DMS114 treated with DMSO at 0.1 percent for 48 hours (cell line): ENCODE results near the gene UBN2.
A peak's percentile ranks its signal among the peaks of the same experiment; 100 is the strongest.
"Not testable (repeated sequence)": the region's sequence is repeated elsewhere in the genome, so short reads cannot be mapped to it uniquely, and the experiment has no call there.

Source experiments
- DNase-seq: peaks from one replicate; lab custom pipeline; 2025; ENCODE audit not compliant: unreplicated experiment; lab: John Stamatoyannopoulos, UW

The UBN2 gene

GRCh38 chr7:139230774-139231512, at the start of gene UBN2:
Gene UBN2 (plus strand): TSS chr7:139231237. CDS start chr7:139231485, 248 bp downstream.
- DNase-seq = peak; percentile 89

- no peak for DNase-seq
These were observed 49.6 kb upstream of the UBN2 start for GRCh38 chr7:139181404-139181803.

DNA sequence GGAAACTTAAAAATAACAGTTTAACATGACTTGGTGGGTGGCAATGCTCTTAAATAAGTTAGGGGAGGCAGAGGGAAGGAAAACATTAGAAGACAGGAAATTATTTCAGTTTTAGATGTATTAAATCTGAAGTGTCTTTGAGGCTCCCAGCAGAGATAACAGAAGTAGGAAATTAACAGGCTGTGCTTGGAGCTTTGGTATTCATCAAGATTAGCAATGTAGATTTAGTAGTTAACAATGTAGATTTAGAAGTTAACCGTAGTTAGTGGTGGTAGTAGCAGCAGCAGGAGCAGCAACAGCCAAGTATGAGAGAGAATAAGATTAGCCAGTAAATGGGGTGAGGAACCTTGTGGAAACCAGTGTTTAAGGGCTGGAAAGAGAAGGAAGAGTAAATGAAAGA, 48.7 kb upstream of the UBN2 start:
- no peak for DNase-seq

DNA sequence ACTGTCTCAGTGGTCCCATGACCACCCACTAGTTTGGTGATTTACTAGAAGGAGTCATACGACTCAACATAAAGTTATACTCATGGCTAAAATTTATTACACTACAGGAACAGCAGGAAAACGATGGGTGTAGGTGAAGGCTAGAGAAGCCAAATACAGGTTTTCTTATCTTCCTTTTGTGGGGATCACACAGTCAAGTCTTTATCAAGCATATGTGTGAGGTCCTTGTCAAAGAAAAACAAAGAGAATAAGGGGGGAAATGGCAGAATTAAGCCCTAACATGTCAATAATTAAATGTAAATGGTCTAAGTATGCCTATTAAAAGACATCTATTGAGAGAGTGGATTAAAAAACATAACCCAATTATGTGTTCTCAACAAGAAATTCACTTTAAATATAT, 47.8 kb upstream of the UBN2 start:
- no peak for DNase-seq

DNA sequence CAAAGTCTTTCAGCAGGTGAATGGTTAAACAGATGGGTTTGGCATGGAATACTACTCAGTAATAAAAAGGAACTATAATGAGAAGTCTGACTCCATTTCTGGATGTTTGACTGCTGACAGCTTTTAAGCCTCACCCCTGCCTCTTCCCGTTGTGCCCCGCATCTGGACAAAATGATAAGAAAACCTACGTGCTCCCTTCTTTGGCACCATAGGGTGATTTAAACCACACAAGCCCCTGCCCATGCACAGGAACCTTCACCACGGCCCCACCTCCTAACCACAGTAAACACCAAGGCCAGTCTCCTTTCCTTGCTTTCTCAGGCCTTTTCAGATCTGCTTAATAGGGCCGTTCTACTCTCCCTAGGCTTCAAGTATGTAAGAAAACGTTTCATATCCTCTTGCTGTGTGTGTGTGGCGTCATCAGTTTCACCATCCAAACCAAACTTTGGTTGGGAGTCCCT, 47.1 kb upstream of the UBN2 start:
- no peak for DNase-seq

DNA sequence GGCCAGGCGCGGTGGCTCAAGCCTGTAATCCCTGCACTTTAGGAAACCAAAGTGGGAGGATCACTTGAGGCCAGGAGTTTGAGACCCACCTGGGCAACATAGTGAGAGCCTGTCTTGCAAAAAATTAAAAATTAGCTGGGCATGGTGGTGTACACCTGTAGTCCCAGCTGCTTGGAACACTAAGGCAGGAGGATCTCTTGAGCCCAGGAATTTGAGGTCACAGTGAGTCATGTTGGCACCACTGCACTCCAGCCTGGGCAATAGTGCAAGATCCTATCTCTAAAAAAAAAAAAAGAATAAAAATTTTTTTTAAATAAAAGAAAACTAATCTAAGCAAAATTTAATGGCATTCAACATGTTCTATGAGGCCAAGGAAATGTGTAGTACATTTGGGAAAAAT, 44.9 kb upstream of the UBN2 start:
- DNase-seq = no peak

DNA sequence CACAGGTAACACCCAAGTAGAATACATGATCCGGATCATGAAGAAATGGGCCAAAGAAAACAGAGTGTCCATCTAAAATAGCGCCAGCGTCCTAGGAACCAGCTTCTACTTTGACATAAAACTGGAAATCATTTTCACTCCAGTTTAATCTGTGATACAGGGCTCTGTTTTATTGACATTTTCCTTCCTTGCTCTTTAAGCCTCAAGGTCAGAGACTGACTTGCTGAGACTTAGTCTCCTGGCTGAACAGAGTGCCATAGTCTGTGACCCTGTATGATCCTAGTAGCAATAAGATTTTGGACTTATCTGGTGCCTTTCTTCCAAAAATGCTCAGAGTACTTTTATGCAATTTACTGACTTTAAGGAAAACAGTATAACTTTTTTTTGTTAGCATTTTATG, 41.7 kb upstream of the UBN2 start:
- no peak for DNase-seq

DNA sequence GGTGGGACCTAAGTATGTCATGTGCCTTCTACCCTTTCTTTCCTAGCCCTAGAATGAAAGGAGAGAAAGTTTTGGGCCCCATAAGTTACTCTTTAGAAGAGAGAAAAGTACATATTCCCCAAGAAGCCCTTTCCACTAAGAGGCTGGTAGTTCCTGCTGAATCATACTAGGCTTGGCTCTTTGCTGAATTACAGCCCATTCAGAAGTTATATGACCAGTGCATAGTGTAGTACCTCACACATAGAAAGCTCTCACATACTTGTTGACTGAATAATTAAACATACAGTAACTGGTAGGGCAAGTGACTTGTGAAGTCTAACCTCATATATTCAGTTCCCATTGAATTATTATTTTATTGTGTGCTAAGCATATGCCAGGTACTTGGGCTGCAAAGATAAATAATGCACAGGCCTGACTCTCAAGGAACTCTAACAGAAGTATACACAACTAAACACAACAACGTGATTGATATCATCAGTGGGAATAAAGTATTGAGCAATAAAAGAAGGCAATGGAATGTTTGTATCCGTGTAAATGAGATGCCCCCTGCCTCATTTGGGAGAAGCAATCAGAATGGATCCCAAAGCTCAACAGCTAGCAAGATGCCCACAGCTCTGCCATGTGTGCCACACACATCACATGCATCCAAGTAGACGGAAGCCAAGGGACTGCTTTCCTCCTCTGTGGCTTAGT, 38.9 kb upstream of the UBN2 start:
- DNase-seq = no peak

DNA sequence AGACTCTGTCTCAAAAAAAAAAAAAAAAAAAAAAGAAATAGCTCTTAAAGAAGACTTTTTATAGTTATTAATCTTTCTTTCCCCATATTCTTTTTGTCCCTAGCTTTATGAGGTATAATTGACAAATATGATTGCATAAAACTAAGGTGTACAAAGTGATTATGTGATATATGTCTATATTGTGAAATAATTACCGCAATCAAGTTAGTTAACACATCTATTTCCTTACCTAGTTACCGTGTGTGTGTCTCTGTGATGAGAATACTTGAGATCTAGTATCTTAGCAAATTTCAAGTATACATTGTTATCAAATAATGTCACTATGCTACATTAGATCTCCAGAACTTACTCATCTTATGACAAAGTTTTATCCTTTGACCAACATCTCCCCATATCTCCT, 30.7 kb upstream of the UBN2 start:
- DNase-seq = no peak

DNA sequence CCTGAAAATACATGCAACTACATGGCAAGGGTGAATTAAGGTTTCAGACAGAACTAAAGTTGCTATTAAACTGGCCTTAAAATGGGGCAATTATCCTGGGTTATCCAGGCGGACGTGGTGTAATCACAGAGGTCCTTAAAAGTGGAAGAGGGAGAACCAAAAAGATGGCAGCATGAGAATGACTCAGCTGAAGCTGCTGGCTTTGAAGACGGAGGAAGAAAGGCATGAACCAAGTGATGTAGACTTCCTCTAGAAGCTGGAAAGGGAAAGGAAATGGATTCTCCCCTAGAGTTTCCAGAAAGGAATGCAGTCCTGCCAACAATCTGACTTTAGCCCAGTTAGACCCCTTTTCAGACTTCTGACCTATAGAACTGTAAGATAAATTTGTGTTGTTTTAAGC, 27.0 kb upstream of the UBN2 start:
- DNase-seq = no peak

- DNase-seq = no peak
These were observed 25.2 kb upstream of the UBN2 start for GRCh38 chr7:139205843-139206242.

- DNase-seq = no peak
These were observed 18.9 kb upstream of the UBN2 start for GRCh38 chr7:139212133-139212532.

DNA sequence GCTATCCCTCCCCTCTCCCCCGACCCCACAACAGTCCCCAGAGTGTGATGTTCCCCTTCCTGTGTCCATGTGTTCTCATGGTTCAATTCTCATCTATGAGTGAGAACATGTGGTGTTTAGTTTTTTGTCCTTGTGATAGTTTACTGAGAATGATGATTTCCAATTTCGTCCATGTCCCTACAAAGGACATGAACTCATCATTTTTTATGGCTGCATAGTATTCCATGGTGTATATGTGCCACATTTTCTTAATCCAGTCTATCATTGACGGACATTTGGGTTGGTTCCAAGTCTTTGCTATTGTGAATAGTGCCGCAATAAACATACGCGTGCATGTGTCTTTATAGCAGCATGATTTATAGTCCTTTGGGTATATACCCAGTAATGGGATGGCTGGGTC, 17.5 kb upstream of the UBN2 start:
- not testable (repeated sequence) for DNase-seq

DNA sequence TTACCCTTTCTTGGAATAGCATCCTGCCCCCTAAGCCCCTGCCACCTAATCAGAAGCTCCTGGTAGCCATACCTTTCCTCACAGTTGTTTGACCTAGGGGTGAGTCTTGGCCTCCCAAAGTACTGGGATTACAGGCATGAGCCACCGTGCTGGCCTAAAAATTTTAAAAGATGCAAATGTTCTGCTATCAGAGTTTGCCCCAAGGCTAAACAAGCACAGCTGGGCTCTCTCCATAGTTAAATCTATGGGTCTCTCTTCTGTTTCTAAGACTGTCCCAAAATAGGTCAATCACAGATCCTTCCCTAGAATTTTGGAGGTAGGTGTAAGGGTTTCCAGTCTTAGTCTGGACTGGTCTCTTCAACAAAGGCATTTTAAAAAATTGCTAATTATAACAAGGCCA, 12.9 kb upstream of the UBN2 start:
- no peak for DNase-seq

DNA sequence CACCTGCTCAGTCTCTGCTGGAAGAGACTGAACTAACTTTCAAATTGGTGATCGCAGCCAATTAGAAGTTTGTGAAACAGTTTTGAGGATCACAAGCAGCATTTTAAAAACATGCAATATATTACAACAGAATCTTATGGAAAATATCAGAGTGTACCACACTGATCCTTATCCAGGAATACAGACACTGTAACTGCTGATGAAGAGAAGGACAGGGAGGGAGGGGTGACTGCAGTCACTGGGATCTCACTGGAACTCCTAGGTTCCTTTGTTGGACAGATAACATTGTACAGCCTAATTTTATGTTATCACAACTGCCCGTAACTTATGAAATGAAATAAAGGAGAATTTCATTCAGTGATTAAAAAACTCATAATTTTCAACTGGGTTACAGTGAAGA, 6.8 kb upstream of the UBN2 start:
- DNase-seq = no peak

- DNase-seq = not testable (repeated sequence)
These were observed 6.2 kb upstream of the UBN2 start for GRCh38 chr7:139224836-139225235.

GRCh38 chr7:139225286-139226157, 5.5 kb upstream of the UBN2 start:
- not testable (repeated sequence) for DNase-seq

- DNase-seq = not testable (repeated sequence)
These were observed 4.9 kb upstream of the UBN2 start for GRCh38 chr7:139226158-139226515.

DNA sequence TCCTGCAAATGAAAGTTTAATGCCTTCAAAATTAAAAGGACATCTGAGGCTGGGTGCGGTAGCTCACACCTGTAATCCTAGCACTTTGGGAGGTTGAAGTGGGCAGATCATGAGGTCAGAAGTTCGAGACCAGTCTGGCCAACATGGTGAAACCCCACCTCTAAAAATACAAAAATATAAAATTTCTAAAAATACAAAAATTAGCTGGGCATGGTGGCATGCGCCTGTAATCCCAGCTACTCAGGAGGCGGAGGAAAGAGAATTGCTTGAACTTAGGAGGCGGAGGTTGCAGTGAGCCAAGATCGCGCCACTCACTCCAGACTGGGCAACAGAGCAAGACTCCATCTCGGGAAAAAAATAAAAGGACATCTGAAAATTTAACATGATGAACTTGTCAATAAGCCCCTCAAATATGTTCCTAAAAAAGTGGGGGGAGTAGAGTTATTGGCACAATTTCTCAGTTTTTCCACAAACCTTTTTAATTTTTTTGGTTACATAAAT, 4.0 kb upstream of the UBN2 start:
- not testable (repeated sequence) for DNase-seq

DNA sequence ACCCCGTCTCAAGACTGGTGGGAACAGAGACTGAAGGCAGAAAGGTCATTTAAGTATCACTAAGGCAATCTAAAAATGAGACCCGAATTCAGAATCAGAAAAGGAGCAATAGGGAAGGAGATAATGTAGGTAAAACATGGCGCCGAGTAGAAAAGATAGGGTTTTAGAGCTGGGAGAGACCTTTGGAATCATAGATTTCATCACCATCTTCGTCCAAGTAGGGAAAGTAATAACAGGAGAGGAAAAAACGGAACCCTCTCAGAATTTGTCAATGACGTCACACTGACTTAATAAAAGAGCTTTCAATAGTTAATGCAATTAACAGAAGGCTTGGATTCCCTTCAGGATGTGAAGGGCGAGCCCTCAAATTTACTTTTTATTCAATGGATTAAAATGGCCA, 1.0 kb upstream of the UBN2 start:
- DNase-seq = no peak

- no peak for DNase-seq
These were observed 608 bp upstream of the UBN2 start for GRCh38 chr7:139230484-139230773.
